Pancreas (tissue), 10 donors: ENCODE data around the gene LOC101059915.
"Not testable (repeated sequence)": the region's sequence is repeated elsewhere in the genome, so short reads cannot be mapped to it uniquely, and the experiment has no call there.

Experiments
- ATAC-seq, 4 donors: fragments of 200-7000 bp; cut with Tn5 transposase; one replicate each; pipeline versions ENCODE4 v1.8.0 to v1.9.1; 2020; ENCODE audit warnings: mild to moderate bottlenecking in 4 of 4, moderate library complexity in 4 of 4
- DNase-seq, 6 donors: peaks; one replicate each; pipeline ENCODE4 v3.0.0-alpha.2; 2020
- FAIRE-seq: peaks from 2 replicates; lab custom pipeline; 2012; peaks lifted over from hg19 to GRCh38; lab: Jason Lieb, UNC
- H3K27ac ChIP-seq, 4 donors: fragments of 200-600 bp; sonication (generic); 1 replicate in 3 of 4; 2 replicates in 1 of 4; pipeline versions ENCODE4 v1.5.0 to v1.8.0; 2020
- H3K27me3 ChIP-seq, 4 donors: fragments of 200-600 bp; one replicate each; pipeline ENCODE4 v1.8.0; 2021
- H3K36me3 ChIP-seq, 3 donors: fragments of 200-600 bp; sonication (generic) in 1 of 3; one replicate each; pipeline versions ENCODE4 v1.5.0 to v1.8.0; 2020 to 2021
- H3K4me1 ChIP-seq, 3 donors: fragments of 200-600 bp; one replicate each; pipeline ENCODE4 v1.8.0; 2021
- H3K4me3 ChIP-seq, 4 donors: fragments of 200-600 bp; sonication (generic) in 2 of 4; one replicate each; pipeline versions ENCODE4 v1.5.0 to v1.8.0; 2020 to 2021
- H3K9me3 ChIP-seq, 4 donors: fragments of 200-600 bp; one replicate each; pipeline ENCODE4 v1.8.0; 2021
- CTCF ChIP-seq, 4 donors: fragments of 200-600 bp; sonication (generic) in 3 of 4; IDR thresholded peaks; one replicate each; pipeline versions ENCODE4 v1.5.0 to v1.8.0; 2021; ENCODE audit warnings: antibody characterized with exemption in 4 of 4
- WGBS, 2 donors: extraction: QIAGEN DNeasy Blood & Tissue Kit; methylation state at CpG; one replicate each; pipeline ENCODE4 v1.1.7; 2013; 5-methylcytosine and 5-hydroxymethylcytosine counted together
- intact Hi-C, 3 donors: fragments of 100-400 bp; cut with DNase I; formaldehyde crosslinking; loops; one replicate each; pipeline versions ENCODE4 v1.11.1 to v1.14.2; 2022
- donor health status: healthy with polysubstance abuse.
- donor health status: DM: no; HTN: no; CAD: no; lungs with moderate emphysema.
- donor health status: DM: no; HTN: no; CAD: no.
- donor health status: control.
- donor health status: control.
- donor health status: Bipolar disorder and iron deficiency.
- donor health status: DM: yes; HTN: yes; CAD: no.
- donor health status: DM: no; HTN: no; CAD: no.
- donor health status: DM: no; HTN: no; CAD: no.
- donor health status: DM: yes; HTN: yes; CAD: no.

LOC101059915 gene

GRCh38 chrX:71671938-71672337 lies 4.6 kb downstream of the LOC101059915 start:
- 80 to 87% methylated on average over 11 of the region's 11 CpGs for WGBS, 2 donors
- intact Hi-C loops = no loop called here
- Histone ChIP-seq H3K36me3 (no peaks in the 10 kb centered on the region), H3K9me3 (no peaks in the 10 kb centered on the region), H3K4me3 (no peak overlapping the region), H3K4me1 (no peaks in the 10 kb centered on the region), H3K27ac (no peak overlapping the region), H3K27me3 (no peaks in the 10 kb centered on the region)
- no peak for TF ChIP-seq CTCF (IDR thresholded peaks at IDR 0.05)
- no peak for ATAC-seq
- FAIRE-seq = no peak
- no peak for DNase-seq

GRCh38 chrX:71675636-71676035 lies 8.3 kb downstream of the LOC101059915 start:
- H3K9me3 ChIP-seq, H3K27ac ChIP-seq, H3K27me3 ChIP-seq, FAIRE-seq, H3K4me3 ChIP-seq, intact Hi-C loops, ATAC-seq, H3K36me3 ChIP-seq, H3K4me1 ChIP-seq: not testable (repeated sequence)
- WGBS, 2 donors = 93 to 94% methylated on average over 23 of the region's 23 CpGs
- DNase-seq = peak in 2 of 6 donors; percentile 4 to 62

GRCh38 chrX:71676068-71676795 lies 8.9 kb downstream of the LOC101059915 start:
- H3K27ac ChIP-seq, intact Hi-C loops, H3K36me3 ChIP-seq, ATAC-seq, FAIRE-seq, H3K4me1 ChIP-seq, H3K9me3 ChIP-seq, H3K27me3 ChIP-seq, H3K4me3 ChIP-seq: not testable (repeated sequence)
- WGBS, 2 donors = 90 to 91% methylated on average over 35 to 42 of the region's 43 CpGs
- DNase-seq = peak in 2 of 6 donors; percentile 3 to 77

GRCh38 chrX:71677195-71677594 lies 9.8 kb downstream of the LOC101059915 start:
- 57 to 67% methylated on average over 3 to 4 of the region's 6 CpGs for WGBS, 2 donors
- H3K27ac ChIP-seq = not testable (repeated sequence)

GRCh38 chrX:71679575-71680207 lies 12.3 kb downstream of the LOC101059915 start:
- no peak for TF ChIP-seq CTCF (IDR thresholded peaks at IDR 0.05)
- DNase-seq (no peak), FAIRE-seq (no peak), ATAC-seq (no peak)
- intact Hi-C loops = no loop called here
- Histone ChIP-seq H3K9me3 (no peaks in the 10 kb centered on the region), H3K4me1 (no peaks in the 10 kb centered on the region), H3K27ac (no peak overlapping the region), H3K27me3 (peaks cover 0 to 7% (median 0%) of the 10 kb centered on the region in 4 donors), H3K4me3 (no peak overlapping the region), H3K36me3 (no peaks in the 10 kb centered on the region)
- 74 to 91% methylated on average over 4 of the region's 4 CpGs for WGBS, 2 donors

More at GRCh38 chrX:71677195-71677594, 9.8 kb downstream of the LOC101059915 start:
- H3K4me1 ChIP-seq, intact Hi-C loops, DNase-seq, H3K9me3 ChIP-seq, H3K36me3 ChIP-seq, ATAC-seq, H3K27me3 ChIP-seq, FAIRE-seq, H3K4me3 ChIP-seq: not testable (repeated sequence)

GRCh38 chrX:71696641-71697465 lies 29.5 kb downstream of the LOC101059915 start:
- intact Hi-C loops, H3K4me3 ChIP-seq, H3K9me3 ChIP-seq, FAIRE-seq, H3K36me3 ChIP-seq, H3K4me1 ChIP-seq, DNase-seq, H3K27ac ChIP-seq, H3K27me3 ChIP-seq: not testable (repeated sequence)
- ATAC-seq = peak in 2 of 4 donors; percentile 50 to 60
- no CpG with 5 or more reads among the region's 24 CpGs for WGBS, 2 donors

- ATAC-seq = peak in 1 of 4 donors; percentile 36
- H3K9me3 ChIP-seq, H3K4me1 ChIP-seq, FAIRE-seq, H3K4me3 ChIP-seq, H3K27ac ChIP-seq, H3K27me3 ChIP-seq, DNase-seq, intact Hi-C loops, H3K36me3 ChIP-seq: not testable (repeated sequence)
- no CpG with 5 or more reads among the region's 17 CpGs for WGBS, 2 donors
Measured at GRCh38 chrX:71697466-71698298, 30.3 kb downstream of the LOC101059915 start.

GRCh38 chrX:71698299-71699022 lies 31.1 kb downstream of the LOC101059915 start:
- DNase-seq, H3K27me3 ChIP-seq, H3K4me1 ChIP-seq, intact Hi-C loops, H3K9me3 ChIP-seq, FAIRE-seq, H3K27ac ChIP-seq, H3K36me3 ChIP-seq, H3K4me3 ChIP-seq: not testable (repeated sequence)
- peak in 2 of 4 donors; percentile 35 to 51 for ATAC-seq
- no CpG with 5 or more reads among the region's 12 CpGs for WGBS, 2 donors

GRCh38 chrX:71699023-71699344 lies 31.6 kb downstream of the LOC101059915 start:
- H3K9me3 ChIP-seq, H3K27me3 ChIP-seq, H3K4me3 ChIP-seq, H3K36me3 ChIP-seq, FAIRE-seq, DNase-seq, intact Hi-C loops, H3K27ac ChIP-seq, ATAC-seq, H3K4me1 ChIP-seq: not testable (repeated sequence)
- no CpG with 5 or more reads among the region's 4 CpGs for WGBS, 2 donors
